GM19395 (cell line): ENCODE measurements around the gene MYL12A.

Source experiments
- ATAC-seq: cut with Tn5 transposase; IDR thresholded peaks from one replicate; pipeline ENCODE4 v1.9.1; 2021; ENCODE audit warnings: mild to moderate bottlenecking, moderate library complexity; ENCODE audit not compliant: unreplicated experiment

Gene MYL12A

GRCh38 chr18:3224223-3224622, 23.4 kb upstream of the MYL12A start:
- ATAC-seq: no peak

GRCh38 chr18:3225588-3225987, 22.0 kb upstream of the MYL12A start:
- no peak for ATAC-seq

GRCh38 chr18:3226048-3226447, 21.6 kb upstream of the MYL12A start:
- ATAC-seq: no peak

- no peak for ATAC-seq
These were observed 16.9 kb upstream of the MYL12A start for GRCh38 chr18:3230401-3231334.

GRCh38 chr18:3233004-3233403, 14.6 kb upstream of the MYL12A start:
- ATAC-seq: no peak

GRCh38 chr18:3233433-3234168, 14.0 kb upstream of the MYL12A start:
- no peak for ATAC-seq

GRCh38 chr18:3234457-3234856, 13.1 kb upstream of the MYL12A start:
- ATAC-seq: no peak

- ATAC-seq: no peak
These were observed 11.8 kb upstream of the MYL12A start for GRCh38 chr18:3235846-3236245.

- ATAC-seq: no peak
These were observed 11.1 kb upstream of the MYL12A start for GRCh38 chr18:3236470-3236869.

GRCh38 chr18:3238742-3239141, 8.9 kb upstream of the MYL12A start:
- ATAC-seq: no peak

GRCh38 chr18:3245185-3245564, 2.4 kb upstream of the MYL12A start:
- no peak for ATAC-seq

- ATAC-seq: peak; percentile 46
These were observed 1.6 kb upstream of the MYL12A start for GRCh38 chr18:3245853-3246634.

- peak; percentile 0 for ATAC-seq
These were observed 864 bp upstream of the MYL12A start for GRCh38 chr18:3246635-3247239.

GRCh38 chr18:3248062-3248657, 559 bp downstream of the MYL12A start:
- ATAC-seq: no peak

- ATAC-seq: no peak
These were observed 1.2 kb downstream of the MYL12A start for GRCh38 chr18:3248658-3249359.

GRCh38 chr18:3250237-3251107, 2.9 kb downstream of the MYL12A start:
- ATAC-seq: no peak

GRCh38 chr18:3251249-3251962, 3.8 kb downstream of the MYL12A start:
- ATAC-seq: no peak

GRCh38 chr18:3251963-3252277, 4.3 kb downstream of the MYL12A start:
- ATAC-seq: no peak
